NB4 (cell line): ENCODE data around the gene GNAI2.

ENCODE experiments used
- POLR2A ChIP-seq: IDR thresholded peaks from 2 replicates; pipeline ENCODE4 v1.6.1; 2011; ENCODE audit warnings: mild to moderate bottlenecking; ENCODE audit not compliant: insufficient read length; ENCODE audit errors: extremely low read depth
- TF ChIP-seq, protein P1 (sequence below): IDR thresholded peaks from one replicate; pipeline ENCODE4 v1.5.1; 2012; ENCODE audit warnings: low read depth, low read length

DNA sequence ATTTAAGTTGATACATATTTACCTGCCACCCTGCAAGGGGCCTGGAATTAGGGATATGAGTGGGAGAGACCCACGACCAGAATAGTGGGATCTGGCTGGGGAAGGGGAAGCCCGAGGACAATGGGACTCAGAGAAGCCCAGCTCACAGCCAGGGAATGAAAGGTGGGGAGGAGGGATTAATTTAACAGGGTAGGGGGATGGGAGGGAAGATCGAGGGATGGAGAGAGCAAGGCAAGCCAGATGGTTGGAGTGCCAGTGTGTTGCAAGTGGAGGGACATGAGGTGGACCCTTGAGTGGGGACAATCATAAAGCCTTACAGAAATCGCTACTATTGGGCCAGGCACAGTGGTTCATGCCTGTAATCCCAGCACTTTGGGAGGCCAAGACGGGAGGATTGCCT lies 4.4 kb upstream of the GNAI2 start:
- TF ChIP-seq, protein P1, sequence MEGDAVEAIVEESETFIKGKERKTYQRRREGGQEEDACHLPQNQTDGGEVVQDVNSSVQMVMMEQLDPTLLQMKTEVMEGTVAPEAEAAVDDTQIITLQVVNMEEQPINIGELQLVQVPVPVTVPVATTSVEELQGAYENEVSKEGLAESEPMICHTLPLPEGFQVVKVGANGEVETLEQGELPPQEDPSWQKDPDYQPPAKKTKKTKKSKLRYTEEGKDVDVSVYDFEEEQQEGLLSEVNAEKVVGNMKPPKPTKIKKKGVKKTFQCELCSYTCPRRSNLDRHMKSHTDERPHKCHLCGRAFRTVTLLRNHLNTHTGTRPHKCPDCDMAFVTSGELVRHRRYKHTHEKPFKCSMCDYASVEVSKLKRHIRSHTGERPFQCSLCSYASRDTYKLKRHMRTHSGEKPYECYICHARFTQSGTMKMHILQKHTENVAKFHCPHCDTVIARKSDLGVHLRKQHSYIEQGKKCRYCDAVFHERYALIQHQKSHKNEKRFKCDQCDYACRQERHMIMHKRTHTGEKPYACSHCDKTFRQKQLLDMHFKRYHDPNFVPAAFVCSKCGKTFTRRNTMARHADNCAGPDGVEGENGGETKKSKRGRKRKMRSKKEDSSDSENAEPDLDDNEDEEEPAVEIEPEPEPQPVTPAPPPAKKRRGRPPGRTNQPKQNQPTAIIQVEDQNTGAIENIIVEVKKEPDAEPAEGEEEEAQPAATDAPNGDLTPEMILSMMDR: no peak
- TF ChIP-seq POLR2A: no peak
